ENCODE data around the gene BICDL1.

DNA sequence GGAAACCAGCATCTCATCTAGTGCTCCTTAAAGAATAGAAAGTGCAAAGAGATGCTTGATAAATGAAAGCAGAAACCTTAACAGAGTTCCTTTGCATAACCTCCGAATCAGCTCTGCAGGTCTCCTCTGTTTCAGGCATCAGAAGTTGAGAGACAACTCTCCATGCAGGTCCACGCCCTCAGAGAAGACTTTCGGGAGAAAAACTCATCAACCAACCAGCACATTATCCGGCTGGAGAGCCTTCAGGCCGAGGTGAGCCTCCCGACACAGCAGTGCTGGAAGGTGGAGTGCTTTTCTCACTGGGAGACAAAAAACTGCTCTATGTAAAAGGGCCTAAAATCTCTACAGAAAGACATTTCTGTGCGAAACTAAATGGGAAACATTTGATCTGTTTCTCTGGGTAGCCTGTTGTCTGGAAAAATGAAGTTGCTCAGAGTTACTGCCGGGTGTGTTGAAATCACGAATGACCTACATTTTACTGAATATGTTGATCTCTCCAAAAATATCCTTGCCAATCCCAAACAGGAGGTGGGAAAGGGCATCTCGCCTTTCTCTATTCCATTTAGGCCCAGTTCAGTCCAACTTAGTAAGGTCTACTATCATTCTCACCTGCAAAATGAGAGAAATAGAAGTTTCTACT is 72.7 kb downstream of the BICDL1 start:
- TF ChIP-seq, protein P1, sequence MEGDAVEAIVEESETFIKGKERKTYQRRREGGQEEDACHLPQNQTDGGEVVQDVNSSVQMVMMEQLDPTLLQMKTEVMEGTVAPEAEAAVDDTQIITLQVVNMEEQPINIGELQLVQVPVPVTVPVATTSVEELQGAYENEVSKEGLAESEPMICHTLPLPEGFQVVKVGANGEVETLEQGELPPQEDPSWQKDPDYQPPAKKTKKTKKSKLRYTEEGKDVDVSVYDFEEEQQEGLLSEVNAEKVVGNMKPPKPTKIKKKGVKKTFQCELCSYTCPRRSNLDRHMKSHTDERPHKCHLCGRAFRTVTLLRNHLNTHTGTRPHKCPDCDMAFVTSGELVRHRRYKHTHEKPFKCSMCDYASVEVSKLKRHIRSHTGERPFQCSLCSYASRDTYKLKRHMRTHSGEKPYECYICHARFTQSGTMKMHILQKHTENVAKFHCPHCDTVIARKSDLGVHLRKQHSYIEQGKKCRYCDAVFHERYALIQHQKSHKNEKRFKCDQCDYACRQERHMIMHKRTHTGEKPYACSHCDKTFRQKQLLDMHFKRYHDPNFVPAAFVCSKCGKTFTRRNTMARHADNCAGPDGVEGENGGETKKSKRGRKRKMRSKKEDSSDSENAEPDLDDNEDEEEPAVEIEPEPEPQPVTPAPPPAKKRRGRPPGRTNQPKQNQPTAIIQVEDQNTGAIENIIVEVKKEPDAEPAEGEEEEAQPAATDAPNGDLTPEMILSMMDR (conservative IDR thresholded peaks at IDR 0.05) = no peak
- no peak for TF ChIP-seq EZH2 (IDR thresholded peaks at IDR 0.05; ENCODE audit: low read depth)

Data from PC-9 (cell line).